ENCODE results near the gene SLC27A4. TPM values are rescaled to one million over a fixed set of nuclear protein-coding genes. Genes with fewer than 3 reads are reported as not detected.

Gene SLC27A4
- total and polyA plus RNA-seq, 9 donors = 4.8 to 22.4 (median 10.8) TPM

GRCh38 chr9:128362774-128363173 is 22.4 kb downstream of the SLC27A4 start:
- H3K36me3 ChIP-seq = no peaks in the 10 kb centered on the region
- H3K9me3 ChIP-seq = no peaks in the 10 kb centered on the region
- intact Hi-C loops (cut with DNase I) = loop anchor here in 2 of 4 donors (5.0 to 10.0 kb wide), 2 partner anchors 52 to 190 kb away; partner anchors contain the start of gene SPTAN1 (in 1 of the 2)
- TF ChIP-seq EP300 (IDR thresholded peaks at IDR 0.05) = no peak
- no peak for TF ChIP-seq POLR2A (IDR thresholded peaks at IDR 0.05)
- no peak for TF ChIP-seq CTCF (IDR thresholded peaks at IDR 0.05)
- 67 to 83% (median 75%) methylated on average over 3 of the region's 3 CpGs for WGBS, 3 donors
- H3K4me1 ChIP-seq (ENCODE audit: insufficient read depth) = peaks cover 5% of the 10 kb centered on the region
- H3K27ac ChIP-seq = peak overlapping the region in 1 of 2 donors; percentile 27
- H3K27me3 ChIP-seq = no peaks in the 10 kb centered on the region
- H3K4me3 ChIP-seq = no peak overlapping the region
- no peak for DNase-seq

- intact Hi-C loops (cut with DNase I) = loop anchor here in 1 of 4 donors (10.0 kb wide), 1 partner anchor 49 kb away; no protein-coding TSS in a partner anchor
- 86 to 93% (median 89%) methylated on average over 4 of the region's 4 CpGs for WGBS, 3 donors
- Histone ChIP-seq H3K9me3 (no peaks in the 10 kb centered on the region), H3K4me3 (no peak overlapping the region), H3K4me1 (ENCODE audit: insufficient read depth) (peaks cover 5% of the 10 kb centered on the region), H3K27me3 (no peaks in the 10 kb centered on the region), H3K36me3 (no peaks in the 10 kb centered on the region), H3K27ac (no peak overlapping the region)
- TF ChIP-seq POLR2A (IDR thresholded peaks at IDR 0.05) (no peak), CTCF (IDR thresholded peaks at IDR 0.05) (no peak), EP300 (IDR thresholded peaks at IDR 0.05) (no peak)
- no peak for DNase-seq
Measured at GRCh38 chr9:128365525-128365924, 25.2 kb downstream of the SLC27A4 start.

GRCh38 chr9:128369024-128369706 is 28.8 kb downstream of the SLC27A4 start:
- whole genome bisulfite sequencing, 3 donors = 79 to 86% (median 82%) methylated on average over 9 of the region's 9 CpGs
- H3K4me3 ChIP-seq = no peak overlapping the region
- H3K9me3 ChIP-seq = no peaks in the 10 kb centered on the region
- H3K27me3 ChIP-seq = no peaks in the 10 kb centered on the region
- intact Hi-C loops (cut with DNase I) = loop anchor here in 1 of 4 donors (10.0 kb wide), 1 partner anchor 46 kb away; no protein-coding TSS in a partner anchor
- no peaks in the 10 kb centered on the region for H3K36me3 ChIP-seq
- no peak for TF ChIP-seq CTCF (IDR thresholded peaks at IDR 0.05)
- no peak for TF ChIP-seq POLR2A (IDR thresholded peaks at IDR 0.05)
- no peak for TF ChIP-seq EP300 (IDR thresholded peaks at IDR 0.05)
- no peak overlapping the region for H3K27ac ChIP-seq
- no peak for DNase-seq
- H3K4me1 ChIP-seq (ENCODE audit: insufficient read depth) = peaks cover 1% of the 10 kb centered on the region

GRCh38 chr9:128370367-128370751 is 30.0 kb downstream of the SLC27A4 start:
- no peak for TF ChIP-seq EP300 (IDR thresholded peaks at IDR 0.05)
- no peak for TF ChIP-seq CTCF (IDR thresholded peaks at IDR 0.05)
- TF ChIP-seq POLR2A (IDR thresholded peaks at IDR 0.05) = no peak
- H3K9me3 ChIP-seq = no peaks in the 10 kb centered on the region
- intact Hi-C loops (cut with DNase I) = no loop called here
- H3K36me3 ChIP-seq = no peaks in the 10 kb centered on the region
- peak overlapping the region; percentile 35 to 75 for H3K27ac ChIP-seq
- peaks cover 1% of the 10 kb centered on the region for H3K4me1 ChIP-seq (ENCODE audit: insufficient read depth)
- peak overlapping the region; percentile 66 for H3K4me3 ChIP-seq
- H3K27me3 ChIP-seq = no peaks in the 10 kb centered on the region
- DNase-seq = no peak

All from ovary (tissue), 9 donors.